Hematopoietic multipotent progenitor cell treated with erythropoietin and hydrocortisone succinate and interleukin-3 and kit ligand, for 6 days (in vitro differentiated cells): Measurements from ENCODE around the gene MICB.
"Not testable (repeated sequence)": the region's sequence is repeated elsewhere in the genome, so short reads cannot be mapped to it uniquely, and the experiment has no call there.

ENCODE experiments used
- DNase-seq: peaks from one replicate; pipeline ENCODE4 v3.0.0-alpha.2; 2015

Gene MICB

GRCh38 chr6:31474871-31475286, 23.1 kb upstream of the MICB start:
- no peak for DNase-seq

DNA sequence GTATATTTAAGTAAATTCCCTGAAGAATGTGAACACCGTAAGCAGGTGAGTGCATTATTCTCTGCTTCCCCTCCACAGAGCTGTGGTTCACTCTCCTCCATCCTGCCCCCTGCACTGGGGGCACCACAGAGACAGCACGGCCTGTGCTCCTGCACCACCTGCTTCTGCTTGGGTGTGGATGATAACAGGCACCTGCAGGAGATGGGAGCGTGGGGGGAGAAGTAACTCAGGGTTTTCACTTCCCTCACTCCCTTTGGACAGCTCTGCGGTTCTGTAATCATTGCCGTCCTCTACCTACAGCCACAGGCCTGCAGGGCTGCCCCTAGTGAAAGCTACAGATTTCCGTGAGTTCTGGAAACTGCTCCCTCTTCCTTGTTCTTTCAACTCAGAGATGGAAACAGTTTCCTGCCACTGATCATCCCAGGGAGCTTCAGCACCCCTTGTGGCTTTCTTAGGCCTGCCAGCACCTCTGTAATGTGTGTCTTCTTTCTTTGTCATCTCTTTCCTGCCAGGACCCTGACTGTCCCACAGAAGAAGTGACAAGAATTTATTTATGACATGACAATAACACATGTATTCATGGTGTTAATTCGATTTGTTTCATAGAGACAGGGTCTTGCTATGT, 21.3 kb upstream of the MICB start:
- no peak for DNase-seq

- DNase-seq: no peak
Measured at GRCh38 chr6:31477521-31477920, 20.4 kb upstream of the MICB start.

DNA sequence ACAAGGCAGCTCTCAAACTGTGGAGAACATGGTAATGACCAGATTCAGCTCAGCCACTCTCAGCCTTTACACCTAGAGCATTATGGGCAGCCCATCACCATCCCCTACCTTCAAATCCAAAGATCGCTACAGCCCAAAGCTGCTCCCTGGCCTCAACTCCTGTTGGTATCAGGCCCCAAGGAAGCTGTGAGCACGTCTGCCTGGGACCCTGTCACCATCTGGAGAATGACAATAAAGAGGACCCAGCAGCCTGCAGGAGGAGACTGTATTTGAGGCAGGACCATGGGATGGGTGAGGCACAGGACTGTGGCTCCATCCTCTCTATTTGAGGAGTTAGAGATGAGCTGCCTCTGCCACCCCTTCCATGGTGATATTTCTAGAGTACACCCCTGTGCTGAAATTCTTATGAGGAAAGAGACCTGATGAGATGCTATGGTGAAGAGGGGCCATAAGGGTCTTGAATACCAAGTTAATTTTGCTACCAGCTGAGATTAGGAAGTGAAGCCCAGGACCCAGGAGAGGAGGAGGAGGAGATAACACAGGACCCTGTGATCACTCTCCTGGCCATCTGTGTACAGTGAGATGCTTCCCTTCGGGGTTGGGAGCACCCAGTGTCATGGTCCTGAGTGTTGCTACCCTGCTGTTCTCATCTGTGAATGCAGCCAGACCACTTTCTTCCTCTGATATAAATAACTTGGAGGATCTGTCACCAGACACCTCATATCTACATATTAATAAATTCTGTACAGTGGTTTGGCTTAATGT, 19.6 kb upstream of the MICB start:
- no peak for DNase-seq

DNA sequence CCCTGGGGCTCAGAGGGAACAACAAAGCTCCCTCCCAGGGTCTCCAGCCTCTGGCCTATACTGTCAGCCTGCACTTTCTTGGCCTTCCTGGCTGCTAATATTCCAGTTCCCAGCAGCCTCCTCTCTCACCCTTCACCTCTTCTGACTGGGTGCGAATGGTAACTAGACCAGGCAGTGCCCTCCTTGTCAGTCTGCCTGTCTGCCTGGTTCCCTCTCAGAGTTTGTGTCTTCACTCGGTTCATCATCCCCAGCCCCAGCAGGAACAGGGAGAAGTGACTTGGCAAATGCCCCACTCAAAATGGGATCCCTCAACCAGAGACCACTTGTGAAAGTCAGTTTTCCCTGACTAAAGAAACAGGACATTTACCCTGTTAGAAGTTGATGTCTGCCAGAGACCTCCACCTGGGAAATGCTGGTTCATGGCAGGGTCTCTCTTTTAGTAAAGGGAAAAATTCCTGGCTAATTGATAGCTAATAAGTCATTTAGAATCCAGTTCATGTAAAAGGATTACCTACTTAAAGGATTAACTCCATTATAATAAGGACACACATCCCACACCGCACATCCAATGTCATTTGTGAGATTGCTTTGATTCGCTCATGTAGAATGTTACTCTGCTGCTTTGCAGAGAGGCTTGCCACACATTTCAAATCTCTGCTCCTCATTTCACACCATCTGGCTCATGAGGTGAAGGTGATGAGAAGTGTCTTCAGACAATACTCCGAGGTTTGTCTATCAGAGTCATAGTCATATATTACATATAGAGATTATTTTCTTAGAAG, 18.6 kb upstream of the MICB start:
- DNase-seq: no peak

- no peak for DNase-seq
Measured at GRCh38 chr6:31479933-31480535, 17.9 kb upstream of the MICB start.

GRCh38 chr6:31480574-31480973, 17.4 kb upstream of the MICB start:
- no peak for DNase-seq

DNA sequence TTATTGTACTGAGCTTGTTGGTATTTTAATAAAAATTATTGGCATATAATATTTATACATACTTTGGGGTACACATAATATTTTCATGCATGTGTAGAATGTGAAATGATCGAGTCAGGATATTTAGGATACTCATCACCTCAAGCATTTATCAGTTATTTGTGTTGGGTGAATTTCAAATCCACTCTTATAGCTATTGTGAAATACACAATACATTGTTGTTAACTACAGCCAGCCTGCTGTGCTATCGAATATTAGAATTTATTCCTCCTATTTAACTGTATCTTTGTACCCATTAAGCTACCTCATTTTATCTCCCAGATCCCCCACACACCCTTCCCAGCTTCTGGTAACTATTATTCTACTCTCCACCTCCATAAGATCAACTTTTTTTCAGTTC, 14.6 kb upstream of the MICB start:
- no peak for DNase-seq

DNA sequence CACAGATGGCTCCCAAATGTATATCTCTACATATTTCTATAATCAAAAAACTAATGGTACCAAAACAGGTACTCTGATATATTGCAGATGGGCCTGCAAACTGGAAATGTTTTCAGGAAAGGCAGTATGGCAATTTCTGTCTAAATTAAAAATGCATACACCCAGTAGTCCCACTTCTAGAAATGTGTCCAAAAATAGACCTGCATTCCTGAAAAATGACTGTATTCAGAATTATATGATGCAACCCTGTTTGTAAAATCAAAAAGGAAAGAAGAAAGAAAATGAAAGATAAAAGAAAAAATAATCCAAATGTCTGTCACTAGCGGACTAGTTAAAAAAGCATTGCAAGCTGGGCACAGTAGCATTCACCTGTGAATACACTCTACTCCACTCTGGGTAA, 12.9 kb upstream of the MICB start:
- no peak for DNase-seq

DNA sequence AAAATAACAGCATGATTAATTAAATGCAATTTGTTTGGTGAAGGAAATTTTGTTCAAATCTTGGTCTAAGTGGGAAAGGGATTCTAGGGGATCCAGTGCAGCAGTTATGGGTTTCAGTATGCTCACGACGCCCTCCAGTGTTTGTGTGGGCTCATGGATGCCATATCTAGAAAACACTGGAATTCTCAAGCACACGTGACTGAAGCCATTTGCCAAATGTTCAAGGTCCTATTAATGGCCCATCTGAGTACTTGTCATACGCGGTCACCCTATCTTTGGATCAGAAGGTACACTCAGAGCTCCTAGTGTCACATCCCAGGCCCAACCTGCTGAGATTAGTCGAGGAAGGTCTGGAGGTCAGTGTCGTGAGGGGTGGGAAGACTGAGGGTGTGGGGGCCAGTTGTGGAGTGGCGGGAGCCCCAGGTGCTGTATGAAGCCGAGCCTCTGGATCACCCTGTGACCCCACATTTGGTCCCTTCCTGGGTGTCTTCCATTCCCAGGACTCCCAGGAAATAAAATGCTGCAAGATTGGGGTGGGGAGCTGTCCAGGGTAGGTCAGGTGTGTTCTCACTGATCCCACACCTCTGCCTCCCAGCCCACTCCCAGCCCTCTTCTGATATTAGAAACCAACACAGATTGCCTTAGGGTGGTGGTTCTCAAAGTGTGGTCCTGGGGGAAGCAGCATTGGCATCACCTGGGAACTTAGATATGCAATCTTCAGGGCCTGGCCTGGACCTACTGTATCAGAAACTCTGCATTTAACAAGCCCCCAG, 11.7 kb upstream of the MICB start:
- DNase-seq: not testable (repeated sequence)

GRCh38 chr6:31487674-31488073, 10.3 kb upstream of the MICB start:
- not testable (repeated sequence) for DNase-seq

GRCh38 chr6:31489086-31489485, 8.9 kb upstream of the MICB start:
- DNase-seq: no peak

DNA sequence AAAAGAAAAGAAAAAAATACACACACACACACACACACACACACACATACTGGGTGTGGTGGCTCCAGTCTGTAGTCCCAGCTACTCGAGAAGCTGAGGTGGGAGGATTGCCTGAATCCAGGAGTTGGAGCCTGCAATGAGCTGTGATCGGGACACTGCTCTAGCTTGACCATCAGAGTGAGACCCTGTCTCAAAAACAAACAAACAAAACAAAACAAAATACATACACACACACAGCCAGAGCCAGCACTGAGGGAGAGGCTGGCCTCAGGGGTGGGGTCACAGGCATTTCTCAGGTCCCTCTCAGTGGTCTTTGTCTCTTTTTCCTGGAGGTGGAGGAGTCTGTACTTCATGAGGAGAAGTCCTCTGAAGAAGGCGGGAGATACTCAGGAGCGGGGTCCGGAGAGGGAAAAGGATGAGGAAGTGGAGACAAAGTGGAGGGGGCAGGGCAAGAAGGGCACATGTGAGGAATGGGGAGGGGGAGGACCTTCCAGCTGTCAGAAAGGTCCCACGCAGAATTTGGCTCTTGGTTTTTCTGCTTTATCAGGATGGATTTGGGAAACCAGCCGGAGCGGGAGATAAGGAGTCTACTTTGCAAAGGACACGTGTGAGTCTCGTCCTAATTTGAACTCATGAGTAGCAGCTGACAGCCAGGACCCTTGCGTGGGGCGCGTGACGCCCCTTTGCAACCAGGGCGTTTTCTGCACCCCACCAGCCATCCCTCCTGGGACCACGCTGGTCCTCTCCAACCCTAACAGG, 7.7 kb upstream of the MICB start:
- no peak for DNase-seq

- not testable (repeated sequence) for DNase-seq
Measured at GRCh38 chr6:31493550-31493874, 4.4 kb upstream of the MICB start.

DNA sequence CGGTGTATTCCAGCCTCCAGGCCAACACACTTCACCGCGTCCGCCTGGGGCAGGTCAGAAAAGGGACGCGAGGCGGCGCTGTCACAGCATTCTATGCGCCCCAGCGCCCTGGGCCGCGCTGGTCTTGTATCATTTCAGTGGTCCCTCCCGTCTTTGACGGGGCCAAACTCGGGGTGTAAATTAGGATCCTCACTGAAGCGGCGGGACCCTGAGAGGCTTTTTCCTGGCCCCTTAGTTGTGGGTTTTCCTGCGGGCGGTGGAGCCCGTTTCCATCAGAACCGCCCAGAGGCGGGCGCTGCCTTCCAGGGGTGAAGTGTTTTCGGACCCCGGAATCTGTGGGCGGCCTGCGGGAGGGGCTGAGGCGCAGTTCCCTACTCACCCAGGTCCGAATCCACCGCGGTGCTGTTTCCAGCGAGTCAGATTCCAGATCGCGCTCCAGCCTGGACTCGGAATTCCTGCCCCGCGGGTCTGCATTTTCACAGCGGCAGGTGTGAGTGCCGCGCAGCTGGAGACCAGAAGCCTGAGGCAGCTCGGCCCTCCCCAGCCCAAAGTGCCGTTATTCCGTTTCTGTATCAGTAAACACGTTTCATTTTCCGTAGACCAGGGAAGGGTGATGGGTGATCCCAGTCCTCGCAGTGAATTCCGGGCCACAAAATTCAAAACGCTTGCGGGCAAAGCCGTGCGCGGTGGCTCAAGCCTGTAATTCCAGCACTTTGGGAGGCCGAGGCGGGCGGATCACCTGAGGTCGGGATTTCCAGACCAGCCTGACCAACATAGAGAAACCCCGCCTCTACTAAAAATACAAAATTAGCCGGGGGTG, 3.9 kb upstream of the MICB start:
- peak; percentile 95 for DNase-seq

- peak; percentile 26 for DNase-seq
Measured at GRCh38 chr6:31495580-31495979, 2.4 kb upstream of the MICB start.

DNA sequence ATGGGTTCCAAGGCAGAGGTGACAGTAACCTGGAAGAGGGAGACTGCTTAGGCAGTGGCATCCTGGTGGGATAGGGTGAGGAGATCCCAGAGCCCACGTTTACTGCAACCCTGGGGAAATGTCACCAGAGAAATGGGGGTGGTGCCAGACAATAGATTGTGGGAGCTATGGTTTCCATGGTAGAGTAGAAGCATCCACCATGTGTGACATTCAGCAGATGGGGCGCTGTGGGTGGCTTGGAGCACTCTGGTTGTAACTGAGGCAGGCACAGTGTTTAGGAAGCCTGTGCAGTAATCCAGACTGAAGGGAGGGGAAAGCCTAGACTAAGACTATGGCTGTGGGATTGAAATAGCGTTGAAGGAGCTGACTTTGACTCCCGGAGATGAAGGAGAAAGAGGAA, 1.1 kb upstream of the MICB start:
- not testable (repeated sequence) for DNase-seq

DNA sequence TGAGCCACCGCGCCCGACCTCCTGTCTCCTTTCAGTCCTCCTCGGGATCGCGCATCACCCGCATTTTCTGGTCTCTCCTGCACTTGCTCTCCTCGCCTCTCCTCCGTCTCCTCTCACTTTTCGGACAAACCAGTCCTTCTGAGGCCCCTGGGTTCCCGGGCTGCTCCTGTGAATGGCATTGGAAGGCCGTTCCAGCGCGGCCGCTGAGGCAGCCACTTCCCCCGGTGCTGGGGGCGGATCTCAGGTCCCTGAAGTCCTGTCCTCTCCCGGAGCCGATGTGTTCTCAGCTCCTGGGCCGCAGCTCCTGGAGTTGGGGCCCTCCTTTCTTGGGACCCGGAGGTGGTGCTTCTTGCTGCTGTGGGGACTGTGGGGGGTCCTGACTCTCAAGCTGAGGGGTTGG, 803 bp downstream of the MICB start:
- DNase-seq: peak; percentile 17

GRCh38 chr6:31499648-31500047, 1.7 kb downstream of the MICB start:
- not testable (repeated sequence) for DNase-seq

- DNase-seq: no peak
Measured at GRCh38 chr6:31502586-31502985, 4.6 kb downstream of the MICB start.

DNA sequence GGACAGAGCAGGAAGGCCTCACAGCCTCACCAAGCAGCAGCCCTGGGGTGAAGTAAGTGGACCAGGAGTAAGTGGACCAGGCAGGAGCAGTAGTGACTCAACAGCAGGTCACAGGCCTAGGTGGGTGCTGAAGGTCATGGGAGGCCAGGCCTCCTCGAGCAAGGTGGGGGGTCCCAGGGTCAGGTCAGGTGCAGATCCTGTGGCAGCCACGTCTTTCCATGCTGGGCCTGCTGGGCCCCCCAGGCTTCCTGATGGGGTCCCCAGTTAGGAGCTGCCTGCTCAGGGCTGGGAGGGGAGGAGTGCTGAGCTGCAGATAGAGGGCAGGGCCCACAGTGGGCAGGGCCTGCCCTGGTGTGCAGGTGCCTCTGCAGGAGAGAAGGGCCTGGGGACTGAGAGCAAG, 11.1 kb downstream of the MICB start:
- not testable (repeated sequence) for DNase-seq
